22Rv1 (cell line): ENCODE data around the gene S1PR1.

Source experiments
- H3K27ac ChIP-seq: fragments of 450-650 bp; 2 replicates; pipeline ENCODE4 v1.5.1; 2017
- CTCF ChIP-seq: fragments of 450-650 bp; IDR thresholded peaks from 2 replicates; pipeline ENCODE4 v1.5.1; 2017; ENCODE audit warnings: mild to moderate bottlenecking
- ZFX ChIP-seq: fragments of 450-650 bp; IDR thresholded peaks from 2 replicates; pipeline ENCODE4 v1.6.1; 2017; ENCODE audit warnings: antibody characterized with exemption, borderline replicate concordance

The S1PR1 gene

DNA sequence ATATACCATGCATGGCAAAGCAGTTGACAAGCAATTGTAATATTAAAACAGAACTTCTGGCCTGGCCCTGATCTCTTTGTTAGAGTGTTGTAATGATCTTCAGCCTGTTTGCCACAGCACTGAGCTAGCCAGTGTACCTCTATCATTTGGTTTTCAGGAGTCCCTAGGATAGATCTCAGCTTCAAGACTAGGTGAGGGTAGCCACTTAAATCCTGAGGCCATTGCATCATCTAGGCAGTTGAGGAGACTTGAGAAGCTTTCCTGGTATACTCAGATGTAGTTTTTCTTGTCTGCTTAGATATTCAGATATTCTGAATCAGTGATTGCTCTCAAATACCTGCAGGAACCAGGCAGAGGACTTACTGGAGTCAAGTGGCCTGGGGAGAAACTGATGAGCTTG lies 14.7 kb downstream of the S1PR1 start:
- TF ChIP-seq ZFX (no peak), CTCF (no peak)
- H3K27ac ChIP-seq: no peak overlapping the region

- TF ChIP-seq CTCF: no peak
- TF ChIP-seq ZFX: no peak
- H3K27ac ChIP-seq: no peak overlapping the region
Measured at GRCh38 chr1:101253976-101254674, 17.3 kb downstream of the S1PR1 start.

- TF ChIP-seq ZFX (no peak), CTCF (no peak)
- no peak overlapping the region for H3K27ac ChIP-seq
Measured at GRCh38 chr1:101257500-101258325, 20.9 kb downstream of the S1PR1 start.

DNA sequence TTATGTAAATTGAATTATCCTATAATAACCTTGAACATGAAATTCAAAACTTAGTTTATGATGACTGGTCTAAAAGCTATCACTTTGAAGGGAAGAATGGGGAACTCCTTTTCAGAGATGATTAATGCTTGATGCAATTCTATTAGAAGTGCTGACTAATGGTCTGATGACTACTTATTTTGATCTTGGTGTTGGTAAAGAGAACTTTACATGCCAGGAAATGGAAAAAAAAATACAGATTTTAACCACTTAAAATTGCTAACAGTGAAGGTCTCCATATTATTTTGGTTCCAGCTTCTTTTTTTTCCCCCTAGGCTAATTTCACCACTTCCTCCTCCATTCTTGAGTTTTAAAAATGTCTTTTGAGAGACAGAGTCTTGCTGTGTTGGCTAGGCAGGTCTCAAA lies 22.9 kb downstream of the S1PR1 start:
- TF ChIP-seq CTCF (no peak), ZFX (no peak)
- no peak overlapping the region for H3K27ac ChIP-seq

- TF ChIP-seq CTCF (no peak), ZFX (no peak)
- H3K27ac ChIP-seq: no peak overlapping the region
Measured at GRCh38 chr1:101260556-101261350, 23.9 kb downstream of the S1PR1 start.

DNA sequence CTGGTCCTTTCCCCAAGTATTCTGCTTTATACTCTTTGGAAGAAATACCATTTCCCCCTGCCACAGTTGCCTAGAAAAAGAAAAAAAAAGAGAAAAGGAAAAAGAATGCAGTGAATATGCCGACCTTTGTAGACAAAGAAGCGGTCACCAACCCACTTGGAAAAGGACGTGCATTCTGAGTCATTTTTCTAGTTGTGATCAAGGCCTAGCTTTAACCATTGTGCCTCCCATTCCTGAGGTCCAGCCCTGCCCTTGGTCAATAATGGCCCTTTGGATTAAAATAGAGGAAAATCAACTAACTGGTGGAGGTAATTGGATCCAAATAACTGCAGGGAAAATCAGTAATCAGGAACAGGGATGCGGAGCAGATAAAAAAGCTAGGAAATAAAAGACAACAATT lies 24.8 kb downstream of the S1PR1 start:
- no peak overlapping the region for H3K27ac ChIP-seq
- TF ChIP-seq CTCF (no peak), ZFX (no peak)
